Heart left ventricle (tissue), 16 donors: ENCODE data around the gene SUPT3H. TPM values are rescaled to one million over a fixed set of nuclear protein-coding genes. Genes with fewer than 3 reads are reported as not detected.

Experiments used
- ATAC-seq, 4 donors: fragments of 200-7000 bp; cut with Tn5 transposase; one replicate each; pipeline ENCODE4 v1.9.1; 2020 to 2022; ENCODE audit warnings: moderate library complexity in 4 of 4, mild to moderate bottlenecking in 3 of 4, moderate number of reproducible peaks in 1 of 4
- DNase-seq, 5 donors: peaks; one replicate each; pipeline ENCODE4 v3.0.0-alpha.2; 2020
- H3K27ac ChIP-seq, 12 donors: fragments of 200-600 bp; sonication (generic) in 4 of 12; one replicate each; pipeline versions ENCODE4 v1.5.0 to v1.8.0; 2016 to 2022; ENCODE audit warnings: mild to moderate bottlenecking in 2 of 12
- H3K27me3 ChIP-seq, 9 donors: fragments of 200-600 bp; sonication (generic) in 2 of 9; one replicate each; pipeline versions ENCODE4 v1.5.1 to v1.8.0; 2016 to 2022; ENCODE audit warnings: mild to moderate bottlenecking in 3 of 9
- H3K36me3 ChIP-seq, 9 donors: fragments of 200-600 bp; sonication (generic) in 2 of 9; one replicate each; pipeline versions ENCODE4 v1.5.0 to v1.8.0; 2018 to 2022; ENCODE audit warnings: mild to moderate bottlenecking in 2 of 9
- H3K4me1 ChIP-seq, 12 donors: fragments of 200-600 bp; sonication (generic) in 4 of 12; one replicate each; pipeline versions ENCODE4 v1.5.0 to v1.8.0; 2016 to 2022; ENCODE audit warnings: mild to moderate bottlenecking in 3 of 12
- H3K4me3 ChIP-seq, 12 donors: fragments of 200-600 bp; sonication (generic) in 4 of 12; one replicate each; pipeline versions ENCODE4 v1.5.0 to v1.8.0; 2017 to 2022; ENCODE audit warnings: mild to moderate bottlenecking in 9 of 12, moderate library complexity in 4 of 12
- H3K9me3 ChIP-seq, 12 donors: fragments of 200-600 bp; sonication (generic) in 4 of 12; one replicate each; pipeline versions ENCODE4 v1.5.0 to v1.8.0; 2016 to 2022; ENCODE audit warnings: mild to moderate bottlenecking in 1 of 12
- CTCF ChIP-seq, 12 donors: fragments of 200-600 bp; sonication (generic) in 4 of 12; IDR thresholded peaks; one replicate each; pipeline versions ENCODE4 v1.5.0 to v1.8.0; 2018 to 2022; ENCODE audit warnings: antibody characterized with exemption in 12 of 12, mild to moderate bottlenecking in 5 of 12
- POLR2A ChIP-seq, 2 donors: fragments of 450-650 bp; IDR thresholded peaks; one replicate each; pipeline ENCODE4 v1.6.1; 2017; ENCODE audit warnings: antibody characterized with exemption in 2 of 2, mild to moderate bottlenecking in 2 of 2, moderate library complexity in 2 of 2
- WGBS, 4 donors: extraction: QIAGEN DNeasy Blood & Tissue Kit in 2 of 4; methylation state at CpG; one replicate each; pipeline versions ENCODE4 v1.1.5 to v1.1.7; 2013 to 2018; 5-methylcytosine and 5-hydroxymethylcytosine counted together
- intact Hi-C, 10 donors: fragments of 100-400 bp; cut with DNase I; formaldehyde crosslinking; loops; one replicate each; pipeline versions ENCODE4 v1.11.1 to v1.14.2; 2022
- polyA plus RNA-seq, 2 donors: library from polyadenylated mRNA; stranded (reverse); fragments of 200-250 nt; gene quantifications; one replicate each; pipeline ENCODE4 v1.2.3, GENCODE V29; 2013
- total RNA-seq, 9 donors: library from RNA; depleted of rRNA in 2 of 9; stranded (reverse); fragments of >200 nt in 2 of 9; fragmentation: NEBNext Ultra II Directional in 3 of 9; extraction: Animal tissue kit (Norgen Biotek cat#: 25700) in 3 of 9; gene quantifications; one replicate each; pipeline versions ENCODE4 v1.1.0 to v1.2.4, GENCODE V29; 2016 to 2023
- donor health status: ischemic (EF 13 %, LVEDD 7.1; RV severe dilation, severe dysfunction).
- donor health status: healthy with polysubstance abuse.
- donor health status: DM: no; HTN: yes; CAD: no.
- donor health status: DM: no; HTN: no; CAD: no.
- donor health status: ischemic (EF 25% LVEDD 6.9; RV normal size, moderate dysfunction).
- donor health status: ischemic (EF 25% LVEDD 5.7; RV mildly dilated, moderate dysfunction).
- donor health status: healthy.
- donor health status: DM: yes; HTN: yes; CAD: no.
- donor health status: ischemic (EF 35%, LVEDD 5.7; RV mildly dilated, moderate dysfunction).
- donor health status: nonischemic (EF 11% LVEDD 7.7; RV severe dilation, severe dysfunction).
- donor health status: DM: yes; HTN: yes; CAD: no.
- donor health status: PGD.
- donor health status: ischemic (EF 29% LVEDD 5.4; RV normal size, mild dysfunction).
- donor health status: nonischemic (EF 23%, LVEDD 6.1; RV moderate dilation, normal function).

The SUPT3H gene
- total and polyA plus RNA-seq, 11 donors, result 1.5 to 8.1 (median 4.1) TPM

- TF ChIP-seq POLR2A (IDR thresholded peaks at IDR 0.05) (no peak), CTCF (IDR thresholded peaks at IDR 0.05) (no peak)
- Histone ChIP-seq H3K4me3 (no peak overlapping the region), H3K27ac (no peak overlapping the region), H3K4me1 (no peaks in the 10 kb centered on the region), H3K36me3 (no peaks in the 10 kb centered on the region), H3K27me3 (no peaks in the 10 kb centered on the region), H3K9me3 (peaks cover 0 to 4% (median 0%) of the 10 kb centered on the region in 12 donors)
- intact Hi-C loops, result loop anchor here in 1 of 10 donors (10.0 kb wide), 1 partner anchor 909 kb away; no protein-coding TSS in a partner anchor
- 86 to 95% (median 89%) methylated on average over 1 of the region's 1 CpG for WGBS, 4 donors
- DNase-seq (no peak), ATAC-seq (no peak)
These were observed 102.4 kb downstream of the SUPT3H start for GRCh38 chr6:45275358-45275757.

GRCh38 chr6:45272626-45273025, 105.1 kb downstream of the SUPT3H start:
- no peak overlapping the region for H3K4me3 ChIP-seq
- no peak overlapping the region for H3K27ac ChIP-seq
- DNase-seq (no peak), ATAC-seq (no peak)
- no peaks in the 10 kb centered on the region for H3K4me1 ChIP-seq
- intact Hi-C loops, result loop anchor here in 1 of 10 donors (10.0 kb wide), 1 partner anchor 912 kb away; no protein-coding TSS in a partner anchor
- peaks cover 0 to 4% (median 0%) of the 10 kb centered on the region in 12 donors for H3K9me3 ChIP-seq
- 85 to 93% (median 91%) methylated on average over 2 of the region's 2 CpGs for WGBS, 4 donors
- no peak for TF ChIP-seq POLR2A (IDR thresholded peaks at IDR 0.05)
- TF ChIP-seq CTCF (IDR thresholded peaks at IDR 0.05), result no peak
- no peaks in the 10 kb centered on the region for H3K36me3 ChIP-seq
- H3K27me3 ChIP-seq, result no peaks in the 10 kb centered on the region

- TF ChIP-seq CTCF (IDR thresholded peaks at IDR 0.05), result no peak
- no peak for TF ChIP-seq POLR2A (IDR thresholded peaks at IDR 0.05)
- H3K36me3 ChIP-seq, result no peaks in the 10 kb centered on the region
- 88 to 96% (median 93%) methylated on average over 2 of the region's 2 CpGs for WGBS, 4 donors
- H3K27me3 ChIP-seq, result no peaks in the 10 kb centered on the region
- no peak overlapping the region for H3K4me3 ChIP-seq
- DNase-seq, result no peak
- H3K27ac ChIP-seq, result no peak overlapping the region
- ATAC-seq, result no peak
- H3K4me1 ChIP-seq, result no peaks in the 10 kb centered on the region
- no peaks in the 10 kb centered on the region for H3K9me3 ChIP-seq
- intact Hi-C loops, result no loop called here
These were observed 112.5 kb downstream of the SUPT3H start for GRCh38 chr6:45265246-45265645.

GRCh38 chr6:45260696-45261095, 117.0 kb downstream of the SUPT3H start:
- 87 to 94% (median 93%) methylated on average over 3 of the region's 3 CpGs for WGBS, 4 donors
- Histone ChIP-seq H3K36me3 (no peaks in the 10 kb centered on the region), H3K9me3 (no peaks in the 10 kb centered on the region), H3K27me3 (no peaks in the 10 kb centered on the region), H3K4me1 (no peaks in the 10 kb centered on the region), H3K27ac (no peak overlapping the region), H3K4me3 (no peak overlapping the region)
- intact Hi-C loops, result no loop called here
- TF ChIP-seq CTCF (IDR thresholded peaks at IDR 0.05) (no peak), POLR2A (IDR thresholded peaks at IDR 0.05) (no peak)
- no peak for DNase-seq
- ATAC-seq, result no peak
